ENCODE results near the gene CHRD.

GRCh38 chr3:184378651-184379357 lies 1.1 kb upstream of the CHRD start:
- TF ChIP-seq EP300 (IDR thresholded peaks at IDR 0.05; ENCODE audit: borderline replicate concordance in 1 of 2, low read depth in 1 of 2, low read length in 1 of 2) (no peak), MXI1 (IDR thresholded peaks at IDR 0.05; ENCODE audit: low read depth, low read length) (no peak), CTCF (IDR thresholded peaks at IDR 0.05) (no peak), MAX (IDR thresholded peaks at IDR 0.05; ENCODE audit: low read depth) (no peak), TEAD4 (IDR thresholded peaks at IDR 0.05; ENCODE audit: borderline replicate concordance, insufficient read depth) (no peak), FOXM1 (IDR thresholded peaks at IDR 0.05; ENCODE audit: low read depth) (no peak), EZH2phosphoT487 (IDR thresholded peaks at IDR 0.05; ENCODE audit: borderline replicate concordance, low read depth) (no peak), GABPA (IDR thresholded peaks at IDR 0.05; ENCODE audit: low read depth) (no peak), TCF12 (IDR thresholded peaks at IDR 0.05) (no peak), POLR2AphosphoS5 (IDR thresholded peaks at IDR 0.05; ENCODE audit: low read depth, low read length) (no peak), PBX3 (IDR thresholded peaks at IDR 0.05) (no peak), USF2 (IDR thresholded peaks at IDR 0.05; ENCODE audit: borderline replicate concordance, low read depth, low read length) (no peak), SMC3 (IDR thresholded peaks at IDR 0.05; ENCODE audit: low read depth, low read length) (no peak), RCOR1 (IDR thresholded peaks at IDR 0.05; ENCODE audit: low read length) (no peak)
